ENCODE measurements around the gene ESD. TPM values are rescaled to one million over a fixed set of nuclear protein-coding genes. Genes with fewer than 3 reads are reported as not detected.

The ESD gene
- total RNA-seq, 2 experiments from 2014 or later: 130 to 133 TPM

DNA sequence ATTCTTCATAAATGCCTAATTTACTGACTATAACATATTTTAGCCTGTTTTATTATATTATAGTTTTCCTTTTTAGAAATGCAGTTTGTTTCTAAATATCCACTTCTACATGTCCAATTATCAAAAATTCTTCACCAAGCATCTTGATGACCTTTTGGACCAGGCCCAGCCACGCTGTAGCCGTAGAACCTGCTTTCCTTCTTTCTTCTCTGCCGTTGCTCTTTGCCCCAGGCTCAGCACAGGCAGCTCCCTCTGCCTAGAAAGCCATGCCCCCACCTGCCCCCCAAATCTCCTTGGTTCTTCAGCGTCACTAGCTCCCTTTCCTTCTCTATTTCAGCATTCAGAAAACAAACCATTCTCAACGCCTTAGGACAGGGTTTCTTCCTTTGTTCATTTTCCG lies 65.4 kb downstream of the ESD start:
- TF ChIP-seq, protein P1, sequence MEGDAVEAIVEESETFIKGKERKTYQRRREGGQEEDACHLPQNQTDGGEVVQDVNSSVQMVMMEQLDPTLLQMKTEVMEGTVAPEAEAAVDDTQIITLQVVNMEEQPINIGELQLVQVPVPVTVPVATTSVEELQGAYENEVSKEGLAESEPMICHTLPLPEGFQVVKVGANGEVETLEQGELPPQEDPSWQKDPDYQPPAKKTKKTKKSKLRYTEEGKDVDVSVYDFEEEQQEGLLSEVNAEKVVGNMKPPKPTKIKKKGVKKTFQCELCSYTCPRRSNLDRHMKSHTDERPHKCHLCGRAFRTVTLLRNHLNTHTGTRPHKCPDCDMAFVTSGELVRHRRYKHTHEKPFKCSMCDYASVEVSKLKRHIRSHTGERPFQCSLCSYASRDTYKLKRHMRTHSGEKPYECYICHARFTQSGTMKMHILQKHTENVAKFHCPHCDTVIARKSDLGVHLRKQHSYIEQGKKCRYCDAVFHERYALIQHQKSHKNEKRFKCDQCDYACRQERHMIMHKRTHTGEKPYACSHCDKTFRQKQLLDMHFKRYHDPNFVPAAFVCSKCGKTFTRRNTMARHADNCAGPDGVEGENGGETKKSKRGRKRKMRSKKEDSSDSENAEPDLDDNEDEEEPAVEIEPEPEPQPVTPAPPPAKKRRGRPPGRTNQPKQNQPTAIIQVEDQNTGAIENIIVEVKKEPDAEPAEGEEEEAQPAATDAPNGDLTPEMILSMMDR (IDR thresholded peaks at IDR 0.05): no peak
- H3K27me3 Mint-ChIP-seq: no peaks in the 10 kb centered on the region
- intact Hi-C loops (cut with micrococcal nuclease): no loop called here
- POLR2A ChIA-PET: no interaction called here
- H3K4me3 Mint-ChIP-seq: no peak overlapping the region
- CTCF ChIA-PET: interaction anchor here (1.5 to 15.1 kb wide), 2 partner anchors 13 to 180 kb away, joined by 3 to 149 read pairs; partner anchors contain the start of gene LRCH1
- H3K27ac Mint-ChIP-seq: no peak overlapping the region
- DNase-seq (no peak), ATAC-seq (no peak)
- peaks cover 3% of the 10 kb centered on the region for H3K4me1 Mint-ChIP-seq (ENCODE audit: low read depth)
- H3K36me3 Mint-ChIP-seq (ENCODE audit: low read depth): peaks cover 30% of the 10 kb centered on the region
- H3K9me3 Mint-ChIP-seq: no peaks in the 10 kb centered on the region

DNA sequence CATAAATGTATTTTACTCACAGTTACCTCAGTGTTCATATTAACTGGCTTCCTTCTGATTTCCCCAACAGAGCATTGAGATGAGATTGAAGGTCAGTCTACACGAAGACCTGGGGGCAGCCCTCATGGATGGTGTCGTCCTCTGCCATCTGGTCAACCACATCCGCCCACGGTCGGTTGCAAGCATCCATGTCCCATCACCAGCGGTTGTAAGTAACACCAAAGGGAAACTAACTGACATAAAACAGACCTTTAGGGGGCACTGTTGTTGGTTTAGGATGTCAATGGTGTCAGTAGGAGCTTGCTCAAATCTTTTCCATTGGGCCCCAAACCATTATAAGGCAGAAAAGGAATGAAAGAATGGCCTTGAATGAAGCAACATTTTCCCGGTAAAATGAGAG lies 68.2 kb downstream of the ESD start:
- no peak overlapping the region for H3K27ac Mint-ChIP-seq
- peak; percentile 62 for ATAC-seq

DNA sequence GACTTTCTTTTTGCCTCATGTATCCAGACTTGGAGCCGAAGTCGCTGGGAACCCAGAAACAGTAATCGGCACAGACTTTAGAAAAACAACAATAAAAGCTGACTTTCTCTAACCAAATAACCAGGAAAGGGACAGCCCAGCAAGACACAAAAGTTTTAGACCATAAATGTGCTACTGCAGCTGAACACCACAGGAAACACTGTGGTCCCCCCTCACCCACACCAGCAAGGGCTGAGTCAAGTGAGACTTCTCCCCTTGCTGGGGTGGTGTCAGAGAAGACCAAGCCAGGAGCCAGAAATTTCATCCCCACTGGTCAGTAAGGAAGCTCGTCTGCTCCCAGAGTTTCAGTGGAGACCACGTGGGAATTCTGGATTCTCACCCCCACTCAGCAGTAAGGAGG lies 70.6 kb downstream of the ESD start:
- H3K27me3 Mint-ChIP-seq: no peaks in the 10 kb centered on the region
- ATAC-seq (peak; percentile 34), DNase-seq (peak; percentile 9)
- no peaks in the 10 kb centered on the region for H3K9me3 Mint-ChIP-seq
- peaks cover 51% of the 10 kb centered on the region for H3K36me3 Mint-ChIP-seq (ENCODE audit: low read depth)
- POLR2A ChIA-PET: interaction anchor here (0.7 kb wide), 1 partner anchor 70 kb away, joined by 3 read pairs; the partner anchor contains the start of gene ESD
- no peak overlapping the region for H3K4me3 Mint-ChIP-seq
- H3K4me1 Mint-ChIP-seq (ENCODE audit: low read depth): peaks cover 3% of the 10 kb centered on the region
- no peak overlapping the region for H3K27ac Mint-ChIP-seq
- TF ChIP-seq, protein P1 (IDR thresholded peaks at IDR 0.05): no peak
- intact Hi-C loops (cut with micrococcal nuclease): no loop called here
- CTCF ChIA-PET: interaction anchor here (1.2 to 15.1 kb wide), 2 partner anchors 175 to 235 kb away, joined by 4 to 149 read pairs; partner anchors contain the start of gene LRCH1

More for the DNA sequence above, 68.2 kb downstream of the ESD start:
- intact Hi-C loops (cut with micrococcal nuclease): no loop called here
- ChIA-PET CTCF (interaction anchor here (0.9 to 15.1 kb wide), 4 partner anchors 19 to 235 kb away, joined by 3 to 149 read pairs (median 3); partner anchors contain the start of gene LRCH1), POLR2A (no interaction called here)
- no peak overlapping the region for H3K4me3 Mint-ChIP-seq
- peak; percentile 66 for DNase-seq
- H3K9me3 Mint-ChIP-seq: no peaks in the 10 kb centered on the region
- H3K36me3 Mint-ChIP-seq (ENCODE audit: low read depth): peaks cover 47% of the 10 kb centered on the region
- peaks cover 3% of the 10 kb centered on the region for H3K4me1 Mint-ChIP-seq (ENCODE audit: low read depth)
- TF ChIP-seq, protein P1 (IDR thresholded peaks at IDR 0.05): peak; percentile 55
- no peaks in the 10 kb centered on the region for H3K27me3 Mint-ChIP-seq

Other genes starting within 250 kb of the ESD start
- gene LRCH1, start 244.0 kb downstream of the ESD start, total RNA-seq: 10 to 100 TPM; 15.5 to 17.1 TPM
- not detected for gene HTR2A, start 99.9 kb upstream of the ESD start, total RNA-seq